ENCODE results near the gene CDYL2.

The CDYL2 gene

DNA sequence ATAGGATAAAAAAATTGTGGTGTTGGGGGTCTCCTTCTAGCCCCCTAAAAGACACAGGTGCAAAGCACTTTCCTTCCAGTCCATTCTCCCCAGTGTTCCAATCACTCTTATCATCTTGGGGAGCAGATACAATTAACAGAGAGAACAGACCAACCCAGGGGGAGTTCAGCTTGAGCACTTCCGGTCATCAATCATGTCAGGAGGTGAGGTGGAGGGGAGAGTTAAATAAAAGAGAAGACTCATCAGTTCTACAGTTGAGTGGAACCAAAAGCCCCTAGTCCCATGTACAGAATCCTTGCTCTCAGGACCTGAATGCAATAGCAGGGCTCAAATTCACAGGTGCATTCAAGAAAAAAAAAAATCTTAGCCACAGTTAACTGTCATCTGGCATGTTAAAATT lies 141.3 kb downstream of the CDYL2 start:
- DNase-seq (ENCODE audit: low read depth): no peak
- no peak overlapping the region for H3K4me3 ChIP-seq (ENCODE audit: low read depth, low read length)
- TF ChIP-seq, protein P1, sequence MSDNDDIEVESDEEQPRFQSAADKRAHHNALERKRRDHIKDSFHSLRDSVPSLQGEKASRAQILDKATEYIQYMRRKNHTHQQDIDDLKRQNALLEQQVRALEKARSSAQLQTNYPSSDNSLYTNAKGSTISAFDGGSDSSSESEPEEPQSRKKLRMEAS (IDR thresholded peaks at IDR 0.05; ENCODE audit: low read depth, low read length): no peak
- TF ChIP-seq POLR2A (IDR thresholded peaks at IDR 0.05; ENCODE audit: extremely low read depth, insufficient read length) (no peak), MYC (IDR thresholded peaks at IDR 0.05; ENCODE audit: low read depth, low read length) (no peak)
- TF ChIP-seq, protein P2, sequence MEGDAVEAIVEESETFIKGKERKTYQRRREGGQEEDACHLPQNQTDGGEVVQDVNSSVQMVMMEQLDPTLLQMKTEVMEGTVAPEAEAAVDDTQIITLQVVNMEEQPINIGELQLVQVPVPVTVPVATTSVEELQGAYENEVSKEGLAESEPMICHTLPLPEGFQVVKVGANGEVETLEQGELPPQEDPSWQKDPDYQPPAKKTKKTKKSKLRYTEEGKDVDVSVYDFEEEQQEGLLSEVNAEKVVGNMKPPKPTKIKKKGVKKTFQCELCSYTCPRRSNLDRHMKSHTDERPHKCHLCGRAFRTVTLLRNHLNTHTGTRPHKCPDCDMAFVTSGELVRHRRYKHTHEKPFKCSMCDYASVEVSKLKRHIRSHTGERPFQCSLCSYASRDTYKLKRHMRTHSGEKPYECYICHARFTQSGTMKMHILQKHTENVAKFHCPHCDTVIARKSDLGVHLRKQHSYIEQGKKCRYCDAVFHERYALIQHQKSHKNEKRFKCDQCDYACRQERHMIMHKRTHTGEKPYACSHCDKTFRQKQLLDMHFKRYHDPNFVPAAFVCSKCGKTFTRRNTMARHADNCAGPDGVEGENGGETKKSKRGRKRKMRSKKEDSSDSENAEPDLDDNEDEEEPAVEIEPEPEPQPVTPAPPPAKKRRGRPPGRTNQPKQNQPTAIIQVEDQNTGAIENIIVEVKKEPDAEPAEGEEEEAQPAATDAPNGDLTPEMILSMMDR (IDR thresholded peaks at IDR 0.05; ENCODE audit: low read depth, low read length): no peak

- TF ChIP-seq, protein P2 (IDR thresholded peaks at IDR 0.05; ENCODE audit: low read depth, low read length): no peak
- TF ChIP-seq, protein P1 (IDR thresholded peaks at IDR 0.05; ENCODE audit: low read depth, low read length): no peak
- TF ChIP-seq POLR2A (IDR thresholded peaks at IDR 0.05; ENCODE audit: extremely low read depth, insufficient read length) (no peak), MYC (IDR thresholded peaks at IDR 0.05; ENCODE audit: low read depth, low read length) (no peak)
- no peak for DNase-seq (ENCODE audit: low read depth)
- H3K4me3 ChIP-seq (ENCODE audit: low read depth, low read length): no peak overlapping the region
Measured at GRCh38 chr16:80659865-80660264, 144.5 kb downstream of the CDYL2 start.

- DNase-seq (ENCODE audit: low read depth): no peak
- TF ChIP-seq POLR2A (IDR thresholded peaks at IDR 0.05; ENCODE audit: extremely low read depth, insufficient read length) (no peak), MYC (IDR thresholded peaks at IDR 0.05; ENCODE audit: low read depth, low read length) (no peak)
- TF ChIP-seq, protein P1 (IDR thresholded peaks at IDR 0.05; ENCODE audit: low read depth, low read length): no peak
- TF ChIP-seq, protein P2 (IDR thresholded peaks at IDR 0.05; ENCODE audit: low read depth, low read length): no peak
- no peak overlapping the region for H3K4me3 ChIP-seq (ENCODE audit: low read depth, low read length)
Measured at GRCh38 chr16:80656711-80657150, 147.7 kb downstream of the CDYL2 start.

DNA sequence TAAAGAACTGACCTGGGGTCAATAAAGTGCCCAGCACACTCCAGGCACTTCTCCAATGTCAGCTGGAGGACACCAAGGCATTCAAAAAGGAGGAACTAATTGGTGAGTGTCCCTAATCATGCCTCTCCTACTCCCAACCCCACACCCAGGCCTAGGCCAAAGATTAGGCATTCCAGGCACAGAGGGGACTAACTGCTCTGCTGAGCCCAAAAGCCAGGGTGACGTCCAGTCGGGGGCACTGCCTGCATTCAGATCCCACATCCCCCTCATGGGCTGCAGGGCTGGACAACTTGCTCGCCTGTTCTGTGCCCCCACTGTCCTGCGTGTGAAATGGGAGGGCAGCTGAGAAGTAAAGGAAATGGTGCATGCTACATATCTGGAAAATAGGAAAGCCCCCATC lies 148.2 kb downstream of the CDYL2 start:
- H3K4me3 ChIP-seq (ENCODE audit: low read depth, low read length): no peak overlapping the region
- DNase-seq (ENCODE audit: low read depth): no peak
- TF ChIP-seq, protein P2 (IDR thresholded peaks at IDR 0.05; ENCODE audit: low read depth, low read length): no peak
- no peak for TF ChIP-seq POLR2A (IDR thresholded peaks at IDR 0.05; ENCODE audit: extremely low read depth, insufficient read length)
- TF ChIP-seq, protein P1 (IDR thresholded peaks at IDR 0.05; ENCODE audit: low read depth, low read length): no peak
- TF ChIP-seq MYC (IDR thresholded peaks at IDR 0.05; ENCODE audit: low read depth, low read length): no peak

DNA sequence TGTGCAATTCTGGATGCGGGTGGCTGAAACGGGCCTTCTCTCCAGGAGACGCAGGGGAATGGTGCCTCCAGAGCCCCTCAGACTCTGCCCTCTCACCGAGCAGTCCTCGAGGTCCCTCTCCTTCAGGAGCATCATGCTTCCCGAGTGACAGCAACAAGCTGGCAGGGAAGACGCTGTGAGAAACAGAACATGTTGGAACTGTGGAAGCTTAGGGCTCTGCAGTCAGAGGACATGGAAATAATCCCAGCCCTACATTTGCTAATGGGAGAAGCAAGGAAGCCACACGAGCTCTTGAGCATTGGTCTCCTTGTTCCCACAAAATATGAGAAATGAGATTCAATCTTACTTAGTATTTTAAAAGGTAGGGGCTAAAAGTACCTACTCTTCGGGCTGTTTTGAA lies 148.6 kb downstream of the CDYL2 start:
- DNase-seq (ENCODE audit: low read depth): no peak
- TF ChIP-seq POLR2A (IDR thresholded peaks at IDR 0.05; ENCODE audit: extremely low read depth, insufficient read length): no peak
- no peak for TF ChIP-seq MYC (IDR thresholded peaks at IDR 0.05; ENCODE audit: low read depth, low read length)
- no peak overlapping the region for H3K4me3 ChIP-seq (ENCODE audit: low read depth, low read length)

- TF ChIP-seq MYC (IDR thresholded peaks at IDR 0.05; ENCODE audit: low read depth, low read length) (no peak), POLR2A (IDR thresholded peaks at IDR 0.05; ENCODE audit: extremely low read depth, insufficient read length) (no peak)
- TF ChIP-seq, protein P1 (IDR thresholded peaks at IDR 0.05; ENCODE audit: low read depth, low read length): no peak
- TF ChIP-seq, protein P2 (IDR thresholded peaks at IDR 0.05; ENCODE audit: low read depth, low read length): no peak
- H3K4me3 ChIP-seq (ENCODE audit: low read depth, low read length): no peak overlapping the region
- DNase-seq (ENCODE audit: low read depth): no peak
Measured at GRCh38 chr16:80654094-80654862, 150.1 kb downstream of the CDYL2 start.

Measured in NB4 (cell line).